H1 (cell line): ENCODE data around the gene GZF1. TPM values are rescaled to one million over a fixed set of nuclear protein-coding genes. Genes with fewer than 3 reads are reported as not detected.
A peak's percentile ranks its signal among the peaks of the same experiment; 100 is the strongest.

Experiments used
- CTCF ChIA-PET: fragments of 300-600 bp; sonication (Branson Sonifier 250); formaldehyde crosslinking; loops from one replicate; lab custom pipeline; 2021; ENCODE audit not compliant: partially characterized antibody; lab: Charles Lee
- POLR2A ChIA-PET: fragments of 300-600 bp; sonication (Branson Sonifier 250); formaldehyde crosslinking; loops from one replicate; lab custom pipeline; 2021; ENCODE audit warnings: inconsistent platforms; ENCODE audit not compliant: partially characterized antibody; lab: Charles Lee
- DNase-seq, 2 experiments: peaks; one replicate each; pipeline versions ENCODE4 v3.0.0 to v3.0.0-alpha.2; 2010 to 2022; ENCODE audit warnings: low spot score in 2 of 2, low read depth in 1 of 2, mixed read lengths in 1 of 2
- FAIRE-seq: peaks from 2 replicates; lab custom pipeline; 2011; peaks lifted over from hg19 to GRCh38; lab: Jason Lieb, UNC
- H2AFZ ChIP-seq: 2 replicates; pipeline ENCODE4 v1.8.1; 2012; ENCODE audit warnings: low read length, inconsistent platforms
- H2AK5ac ChIP-seq: 2 replicates; pipeline ENCODE4 v1.6.1; 2013; ENCODE audit warnings: low read depth, low read length
- H2BK120ac ChIP-seq: replicated peaks from 2 replicates; pipeline ENCODE3; 2013; ENCODE audit warnings: low read depth, low read length, inconsistent platforms
- H2BK12ac ChIP-seq: 2 replicates; pipeline ENCODE4 v1.6.1; 2013; ENCODE audit warnings: low read depth, low read length
- H2BK15ac ChIP-seq: 2 replicates; pipeline ENCODE4 v1.6.1; 2013; ENCODE audit warnings: low read length
- H2BK20ac ChIP-seq: 2 replicates; pipeline ENCODE4 v1.6.1; 2013; ENCODE audit warnings: low read length
- H2BK5ac ChIP-seq: 2 replicates; pipeline ENCODE4 v1.6.1; 2013; ENCODE audit warnings: low read depth, low read length
- H3K14ac ChIP-seq: 2 replicates; pipeline ENCODE4 v1.6.1; 2013; ENCODE audit warnings: inconsistent platforms; ENCODE audit not compliant: insufficient read length
- H3K18ac ChIP-seq: 2 replicates; pipeline ENCODE4 v1.6.1; 2013; ENCODE audit warnings: low read length; ENCODE audit errors: extremely low read depth
- H3K23ac ChIP-seq: 2 replicates; pipeline ENCODE4 v1.6.1; 2013; ENCODE audit warnings: inconsistent platforms; ENCODE audit not compliant: insufficient read length
- H3K23me2 ChIP-seq: 2 replicates; pipeline ENCODE4 v1.6.1; 2013; ENCODE audit warnings: low read depth, low read length
- H3K27ac ChIP-seq: 2 replicates; pipeline ENCODE4 v1.6.1; 2011; ENCODE audit warnings: low read depth, low read length, inconsistent platforms
- H3K27me3 ChIP-seq, 4 experiments: replicated peaks in 1 of 4; 1 replicate in 1 of 4; 2 replicates in 3 of 4; pipeline versions ENCODE4 v1.6.1 to v1.8.1; 2011 to 2013; ENCODE audit warnings: low read length in 3 of 4, mild to moderate bottlenecking in 3 of 4, inconsistent platforms in 2 of 4, mixed read lengths in 2 of 4, moderate library complexity in 1 of 4; ENCODE audit not compliant: control insufficient read depth in 3 of 4, insufficient read depth in 3 of 4; ENCODE audit errors: extremely low read depth in 1 of 4
- H3K36me3 ChIP-seq, 4 experiments: 2 replicates each; pipeline versions ENCODE4 v1.6.1 to v1.8.1; 2011 to 2013; ENCODE audit warnings: mild to moderate bottlenecking in 4 of 4, low read length in 3 of 4, moderate library complexity in 2 of 4, control low read depth in 1 of 4, inconsistent platforms in 1 of 4; ENCODE audit not compliant: insufficient read depth in 4 of 4, control insufficient read depth in 2 of 4
- H3K4ac ChIP-seq: replicated peaks from 2 replicates; pipeline ENCODE3; 2013; ENCODE audit warnings: low read length, low read depth, mixed read lengths, inconsistent platforms; ENCODE audit not compliant: insufficient read length
- H3K4me1 ChIP-seq, 4 experiments: replicated peaks in 1 of 4; 1 replicate in 1 of 4; 2 replicates in 3 of 4; pipeline versions ENCODE4 v1.6.1 to v1.8.1; 2011 to 2013; ENCODE audit warnings: low read length in 3 of 4, inconsistent platforms in 2 of 4, mixed read lengths in 1 of 4; ENCODE audit not compliant: insufficient read depth in 4 of 4, control insufficient read depth in 3 of 4
- H3K4me2 ChIP-seq, 2 experiments: 2 replicates each; pipeline versions ENCODE4 v1.6.1 to v1.8.1; 2011 to 2013; ENCODE audit warnings: low read depth in 2 of 2, low read length in 2 of 2, control low read depth in 1 of 2, inconsistent platforms in 1 of 2, mild to moderate bottlenecking in 1 of 2; ENCODE audit not compliant: insufficient read depth in 1 of 2
- H3K4me3 ChIP-seq, 4 experiments: fragments of 200-600, 300-600 bp in 1 of 4; sonication (generic), shearing (Covaris generic), sonication (Bioruptor Twin) in 1 of 4; 2 replicates each; pipeline versions ENCODE4 v1.5.1 to v1.8.1; 2011 to 2016; ENCODE audit warnings: low read length in 4 of 4, low read depth in 3 of 4, control low read depth in 2 of 4, inconsistent platforms in 2 of 4, mild to moderate bottlenecking in 2 of 4, mixed read lengths in 1 of 4, moderate library complexity in 1 of 4; ENCODE audit not compliant: insufficient read depth in 2 of 4; ENCODE audit errors: extremely low read depth in 1 of 4
- H3K56ac ChIP-seq: replicated peaks from 2 replicates; pipeline ENCODE3; 2013; ENCODE audit warnings: low read depth, mild to moderate bottlenecking, mixed read lengths, low read length, inconsistent platforms; ENCODE audit not compliant: insufficient read length
- H3K79me1 ChIP-seq: 2 replicates; pipeline ENCODE4 v1.6.1; 2013; ENCODE audit warnings: low read depth, low read length, control low read depth
- H3K79me2 ChIP-seq, 2 experiments: 2 replicates each; pipeline versions ENCODE4 v1.6.1 to v1.8.1; 2012 to 2013; ENCODE audit warnings: low read length in 2 of 2, mild to moderate bottlenecking in 2 of 2, inconsistent platforms in 1 of 2; ENCODE audit not compliant: insufficient read depth in 2 of 2, control insufficient read depth in 1 of 2
- H3K9ac ChIP-seq, 4 experiments: replicated peaks in 1 of 4; 1 replicate in 1 of 4; 2 replicates in 3 of 4; pipeline versions ENCODE4 v1.6.1 to v1.8.1; 2011 to 2013; ENCODE audit warnings: low read depth in 3 of 4, low read length in 3 of 4, control low read depth in 2 of 4, mild to moderate bottlenecking in 2 of 4, moderate library complexity in 2 of 4, inconsistent platforms in 1 of 4; ENCODE audit errors: extremely low read depth in 1 of 4
- H3K9me3 ChIP-seq, 2 experiments: 2 replicates each; pipeline versions ENCODE4 v1.6.1 to v1.8.1; 2012 to 2013; ENCODE audit warnings: mild to moderate bottlenecking in 2 of 2, moderate library complexity in 2 of 2, control low read depth in 1 of 2, inconsistent platforms in 1 of 2, low read depth in 1 of 2, low read length in 1 of 2, mixed read lengths in 1 of 2; ENCODE audit not compliant: insufficient read depth in 2 of 2
- H4K20me1 ChIP-seq, 2 experiments: replicated peaks in 1 of 2; 2 replicates each; pipeline versions ENCODE3 to v1.8.1; 2011 to 2013; ENCODE audit warnings: inconsistent platforms in 2 of 2, low read length in 2 of 2, mild to moderate bottlenecking in 1 of 2; ENCODE audit not compliant: insufficient read depth in 2 of 2, control insufficient read depth in 1 of 2
- H4K5ac ChIP-seq: 2 replicates; pipeline ENCODE4 v1.6.1; 2013; ENCODE audit warnings: low read length, low read depth, mixed read lengths, inconsistent platforms; ENCODE audit not compliant: insufficient read length
- H4K8ac ChIP-seq: 2 replicates; pipeline ENCODE4 v1.8.0; 2013; ENCODE audit warnings: mild to moderate bottlenecking, moderate library complexity, low read length, inconsistent platforms; ENCODE audit not compliant: insufficient read depth; ENCODE audit errors: extremely low read depth
- H4K91ac ChIP-seq: replicated peaks from 2 replicates; pipeline ENCODE3; 2013; ENCODE audit warnings: low read length, mixed read lengths, inconsistent platforms; ENCODE audit not compliant: insufficient read length
- CREB1 ChIP-seq: IDR thresholded peaks from 2 replicates; pipeline ENCODE4 v1.6.1; 2012; ENCODE audit warnings: inconsistent platforms
- CTBP2 ChIP-seq: IDR thresholded peaks from 2 replicates; pipeline ENCODE4 v1.7.0; 2011; ENCODE audit warnings: borderline replicate concordance, mild to moderate bottlenecking, moderate library complexity, mixed read lengths, low read length; ENCODE audit not compliant: insufficient read depth, insufficient read length
- E2F6 ChIP-seq: IDR thresholded peaks from 2 replicates; pipeline ENCODE4 v1.6.1; 2012; ENCODE audit warnings: inconsistent platforms
- EGR1 ChIP-seq: IDR thresholded peaks from 2 replicates; pipeline ENCODE4 v1.6.1; 2011; ENCODE audit warnings: low read depth, low read length, borderline replicate concordance
- EP300 ChIP-seq, 2 experiments: IDR thresholded peaks; 1 replicate in 1 of 2; 2 replicates in 1 of 2; pipeline ENCODE4 v1.6.1; 2011 to 2012; ENCODE audit warnings: low read depth in 2 of 2, low read length in 2 of 2, mild to moderate bottlenecking in 2 of 2, borderline replicate concordance in 1 of 2, inconsistent platforms in 1 of 2, moderate library complexity in 1 of 2
- GABPA ChIP-seq: IDR thresholded peaks from 2 replicates; pipeline ENCODE4 v1.6.1; 2011; ENCODE audit warnings: mild to moderate bottlenecking, low read length, moderate library complexity, borderline replicate concordance; ENCODE audit not compliant: insufficient read depth
- KDM4A ChIP-seq: IDR thresholded peaks from one replicate; pipeline ENCODE4 v1.7.1; 2012; ENCODE audit warnings: low read depth, mild to moderate bottlenecking, moderate library complexity, low read length, inconsistent platforms; ENCODE audit not compliant: severe bottlenecking
- NRF1 ChIP-seq: IDR thresholded peaks from 2 replicates; pipeline ENCODE4 v1.6.1; 2011; ENCODE audit warnings: mild to moderate bottlenecking, low read depth, low read length, improper control_type of control experiment
- POU5F1 ChIP-seq: IDR thresholded peaks from 2 replicates; pipeline ENCODE4 v1.6.1; 2011; ENCODE audit warnings: low read depth, mild to moderate bottlenecking, low read length, moderate library complexity
- SAP30 ChIP-seq: fragments of 300-600 bp; sonication (generic); IDR thresholded peaks from 2 replicates; pipeline ENCODE4 v1.7.1; 2012; ENCODE audit warnings: low read length, moderate library complexity, mild to moderate bottlenecking, inconsistent platforms; ENCODE audit not compliant: insufficient read depth, insufficient replicate concordance
- TAF1 ChIP-seq: IDR thresholded peaks from 2 replicates; pipeline ENCODE4 v1.6.1; 2011; ENCODE audit warnings: mild to moderate bottlenecking, low read depth, low read length
- TBP ChIP-seq: IDR thresholded peaks from 2 replicates; pipeline ENCODE4 v1.6.1; 2011; ENCODE audit warnings: low read depth, low read length, improper control_type of control experiment
- WGBS, 2 experiments: shearing (Covaris generic) in 1 of 2; methylation state at CpG; one replicate each; pipeline versions ENCODE4 v1.1.6 to v1.1.7; 2013 to 2015; ENCODE audit warnings: low lambda C conversion rate in 2 of 2, mixed read lengths in 2 of 2, inconsistent platforms in 1 of 2, low coverage in 1 of 2, missing lambda C conversion rate in 1 of 2; ENCODE audit not compliant: insufficient replicate concordance in 2 of 2, insufficient coverage in 1 of 2, insufficient read length in 1 of 2; ENCODE audit errors: extremely low coverage in 1 of 2, missing lambda C conversion rate in 1 of 2; 5-methylcytosine and 5-hydroxymethylcytosine counted together
- polyA plus RNA-seq, 7 experiments: library from polyadenylated mRNA; depleted of rRNA in 3 of 7; stranded (reverse) in 5 of 7; unstranded in 2 of 7; fragments of >200 nt in 5 of 7; fragments of 200-250 nt in 2 of 7; gene quantifications; 1 replicate in 5 of 7; 2 replicates in 1 of 7; 4 replicates in 1 of 7; pipeline versions ENCODE4 v1.2.1 to v1.2.3, GENCODE V29; 2011 to 2013; ENCODE audit warnings: missing spikeins in 2 of 7, mixed read lengths in 2 of 7
- total RNA-seq: library from RNA; stranded (reverse); fragmentation: NEBNext Ultra II Directional; extraction: Animal tissue kit (Norgen Biotek cat#: 25700); gene quantifications from 2 replicates; pipeline ENCODE4 v1.2.1, GENCODE V29; 2021

GZF1 gene
- total and polyA plus RNA-seq, 2 of the 8 experiments (the other 6 are each of a cell fraction or from before 2014, with no cell fraction given) = 8.2 to 11.9 TPM

DNA sequence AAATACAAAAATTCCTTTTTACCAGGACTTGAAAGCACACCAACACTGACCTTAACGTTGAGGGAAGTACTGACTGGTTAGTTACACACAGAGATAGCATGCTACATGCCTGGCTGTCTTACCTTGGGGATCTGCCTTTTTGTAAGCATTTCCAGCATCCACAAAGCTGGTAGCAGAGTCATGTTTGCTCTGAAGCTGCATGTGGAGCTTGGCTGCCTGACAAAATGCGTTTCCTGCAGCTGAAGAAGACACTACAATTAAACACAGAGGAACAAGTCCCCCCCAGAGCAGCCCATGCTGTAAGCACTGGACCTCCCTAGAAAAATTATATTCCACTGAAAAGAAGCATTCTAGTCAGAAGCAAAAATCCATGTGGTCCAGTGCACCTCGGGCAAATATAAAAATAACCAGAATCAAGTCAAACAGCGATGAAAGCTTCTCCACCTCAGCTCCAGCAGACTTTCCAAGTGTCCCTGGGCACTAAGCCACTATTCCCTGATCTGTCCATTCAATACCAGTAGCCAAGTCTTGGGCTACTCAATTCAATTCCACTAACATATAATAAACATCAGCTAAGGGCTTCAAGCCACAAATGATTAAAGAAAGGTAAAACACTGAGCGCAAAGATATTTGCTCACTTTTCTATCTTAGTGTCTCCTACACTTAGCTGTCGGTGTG, 35.1 kb downstream of the GZF1 start:
- H3K79me1 ChIP-seq = peaks cover 3% of the 10 kb centered on the region
- peaks cover 0 to 4% (median 3%) of the 10 kb centered on the region in 4 experiments; a peak in 4 of 7 replicates for H3K4me1 ChIP-seq
- H2BK20ac ChIP-seq = no peak overlapping the region
- no peak overlapping the region for H3K4me2 ChIP-seq
- H3K79me2 ChIP-seq = peaks cover 0 to 18% of the 10 kb centered on the region in 2 experiments; a peak in 3 of 4 replicates
- no peaks in the 10 kb centered on the region for H3K27me3 ChIP-seq
- H4K91ac ChIP-seq = no peak overlapping the region
- no peak overlapping the region for H2BK12ac ChIP-seq
- peak; percentile 32 for FAIRE-seq
- no peak overlapping the region for H3K9ac ChIP-seq
- H2BK5ac ChIP-seq = no peak overlapping the region
- ChIA-PET POLR2A (no interaction called here), CTCF (interaction anchor here (0.5 kb wide), 1 partner anchor 30 kb away, joined by 3 read pairs; no protein-coding TSS in a partner anchor)
- H3K56ac ChIP-seq = no peak overlapping the region
- H3K4me3 ChIP-seq = no peak overlapping the region
- H2BK120ac ChIP-seq = no peak overlapping the region
- H3K36me3 ChIP-seq = peaks cover 0 to 26% (median 15%) of the 10 kb centered on the region in 4 experiments; a peak in 7 of 8 replicates
- no peak overlapping the region for H3K4ac ChIP-seq
- H2AK5ac ChIP-seq = no peak overlapping the region
- H3K23me2 ChIP-seq = no peaks in the 10 kb centered on the region
- no peak overlapping the region for H2AFZ ChIP-seq
- WGBS, 2 experiments = 81% methylated on average over 6 of the region's 6 CpGs; no CpG with 5 or more reads in 1 of the 2 experiments
- no peak overlapping the region for H3K14ac ChIP-seq
- H2BK15ac ChIP-seq = no peak overlapping the region
- no peak overlapping the region for H4K8ac ChIP-seq
- H4K5ac ChIP-seq = no peak overlapping the region
- DNase-seq = no peak
- 0 out of 2 replicates have a peak overlapping the region, but pooled peaks have one; percentile 15 for H3K27ac ChIP-seq
- H3K9me3 ChIP-seq = no peaks in the 10 kb centered on the region
- H4K20me1 ChIP-seq = peaks cover 0 to 2% of the 10 kb centered on the region in 2 experiments
- no peak overlapping the region for H3K18ac ChIP-seq
- no peak overlapping the region for H3K23ac ChIP-seq
- TF ChIP-seq CREB1 (no peak), SAP30 (no peak), EGR1 (no peak), CTBP2 (no peak), NRF1 (no peak), POU5F1 (no peak), KDM4A (no peak), E2F6 (no peak), GABPA (no peak), TAF1 (no peak), EP300 (IDR thresholded peaks at IDR 0.05; ENCODE audit: borderline replicate concordance in 1 of 2, low read depth in 2 of 2, low read length in 2 of 2) (no peak), TBP (no peak)
